Immature natural killer cell (primary cell): ENCODE results near the gene F10. TPM values are rescaled to one million over a fixed set of nuclear protein-coding genes. Genes with fewer than 3 reads are reported as not detected.

ENCODE experiments used
- DNase-seq, 3 donors: peaks; one replicate each; pipeline ENCODE4 v3.0.0; 2022; ENCODE audit warnings: mixed read lengths in 1 of 3
- H3K27ac Mint-ChIP-seq, 6 donors: one replicate each; pipeline ENCODE4 v1.8.0; 2020; ENCODE audit warnings: mixed read lengths in 6 of 6, mild to moderate bottlenecking in 5 of 6, inconsistent platforms in 4 of 6, moderate library complexity in 3 of 6
- H3K27me3 Mint-ChIP-seq, 3 donors: one replicate each; pipeline ENCODE4 v1.8.0; 2020 to 2021; ENCODE audit warnings: low read depth in 3 of 3, mild to moderate bottlenecking in 3 of 3, mixed read lengths in 3 of 3, moderate library complexity in 3 of 3, inconsistent platforms in 1 of 3
- H3K36me3 Mint-ChIP-seq, 3 donors: one replicate each; pipeline ENCODE4 v1.8.0; 2020; ENCODE audit warnings: mixed read lengths in 3 of 3, inconsistent platforms in 2 of 3, mild to moderate bottlenecking in 2 of 3
- H3K4me1 Mint-ChIP-seq, 2 donors: one replicate each; pipeline ENCODE4 v1.8.0; 2020; ENCODE audit warnings: inconsistent platforms in 2 of 2, mild to moderate bottlenecking in 2 of 2, mixed read lengths in 2 of 2, moderate library complexity in 1 of 2
- H3K4me3 Mint-ChIP-seq, 5 donors: one replicate each; pipeline ENCODE4 v1.8.0; 2020; ENCODE audit warnings: mild to moderate bottlenecking in 5 of 5, mixed read lengths in 5 of 5, inconsistent platforms in 3 of 5, moderate library complexity in 3 of 5
- H3K9me3 Mint-ChIP-seq, 6 donors: one replicate each; pipeline ENCODE4 v1.8.0; 2020; ENCODE audit warnings: mild to moderate bottlenecking in 6 of 6, mixed read lengths in 6 of 6, inconsistent platforms in 4 of 6, moderate library complexity in 3 of 6
- polyA plus RNA-seq, 3 donors: library from polyadenylated mRNA; unstranded; fragments of 300-500 nt; fragmentation: Illumina TruSeq; gene quantifications; one replicate each; pipeline ENCODE4 v1.2.3, GENCODE V29; 2021

The F10 gene
- polyA plus RNA-seq, 3 donors from 2014 or later: not detected

GRCh38 chr13:113090806-113091205 lies 31.8 kb upstream of the F10 start:
- DNase-seq: no peak
- H3K27me3 Mint-ChIP-seq: peaks cover 0 to 8% (median 0%) of the 10 kb centered on the region in 3 donors
- no peak overlapping the region for H3K4me3 Mint-ChIP-seq
- H3K36me3 Mint-ChIP-seq: no peaks in the 10 kb centered on the region
- H3K9me3 Mint-ChIP-seq: no peaks in the 10 kb centered on the region
- no peaks in the 10 kb centered on the region for H3K4me1 Mint-ChIP-seq
- H3K27ac Mint-ChIP-seq: peak overlapping the region in 1 of 6 donors; percentile 62

DNA sequence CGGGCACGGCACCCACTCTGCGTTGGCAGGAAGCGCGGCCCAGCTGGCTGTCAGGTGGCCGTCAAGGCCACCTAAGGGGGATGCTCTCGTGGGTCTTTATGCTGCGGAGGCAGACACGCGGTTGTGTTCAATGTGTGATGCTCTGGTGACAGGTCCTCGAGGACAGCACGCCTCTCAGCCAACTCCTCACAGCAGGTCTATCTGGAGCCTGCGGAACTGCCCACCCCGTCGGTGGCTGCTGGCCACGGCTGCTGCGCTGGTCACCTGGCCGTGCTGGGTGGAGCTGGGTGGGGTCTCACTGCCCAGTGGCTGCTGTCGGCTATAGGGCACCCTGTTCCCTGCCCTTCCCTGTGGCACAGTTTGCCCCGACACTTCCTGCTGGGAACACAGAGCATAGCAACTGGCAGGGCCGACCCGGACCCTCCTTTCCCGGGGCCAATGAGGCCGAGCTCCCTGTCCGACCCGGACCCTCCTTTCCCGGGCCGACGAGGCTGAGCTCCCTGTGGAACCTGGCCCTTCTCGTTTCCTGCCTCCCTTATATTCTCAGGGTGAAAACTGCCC lies 31.3 kb upstream of the F10 start:
- Mint-ChIP-seq H3K4me1 (no peaks in the 10 kb centered on the region), H3K36me3 (no peaks in the 10 kb centered on the region), H3K9me3 (no peaks in the 10 kb centered on the region), H3K27me3 (peaks cover 0 to 8% (median 0%) of the 10 kb centered on the region in 3 donors), H3K27ac (peak overlapping the region in 1 of 6 donors; percentile 62), H3K4me3 (no peak overlapping the region)
- DNase-seq: no peak

- H3K9me3 Mint-ChIP-seq: no peaks in the 10 kb centered on the region
- H3K27me3 Mint-ChIP-seq: peaks cover 0 to 5% (median 0%) of the 10 kb centered on the region in 3 donors
- H3K36me3 Mint-ChIP-seq: no peaks in the 10 kb centered on the region
- H3K4me1 Mint-ChIP-seq: no peaks in the 10 kb centered on the region
- H3K27ac Mint-ChIP-seq: no peak overlapping the region
- DNase-seq: no peak
- no peak overlapping the region for H3K4me3 Mint-ChIP-seq
These were observed 30.5 kb upstream of the F10 start for GRCh38 chr13:113091891-113092775.

DNA sequence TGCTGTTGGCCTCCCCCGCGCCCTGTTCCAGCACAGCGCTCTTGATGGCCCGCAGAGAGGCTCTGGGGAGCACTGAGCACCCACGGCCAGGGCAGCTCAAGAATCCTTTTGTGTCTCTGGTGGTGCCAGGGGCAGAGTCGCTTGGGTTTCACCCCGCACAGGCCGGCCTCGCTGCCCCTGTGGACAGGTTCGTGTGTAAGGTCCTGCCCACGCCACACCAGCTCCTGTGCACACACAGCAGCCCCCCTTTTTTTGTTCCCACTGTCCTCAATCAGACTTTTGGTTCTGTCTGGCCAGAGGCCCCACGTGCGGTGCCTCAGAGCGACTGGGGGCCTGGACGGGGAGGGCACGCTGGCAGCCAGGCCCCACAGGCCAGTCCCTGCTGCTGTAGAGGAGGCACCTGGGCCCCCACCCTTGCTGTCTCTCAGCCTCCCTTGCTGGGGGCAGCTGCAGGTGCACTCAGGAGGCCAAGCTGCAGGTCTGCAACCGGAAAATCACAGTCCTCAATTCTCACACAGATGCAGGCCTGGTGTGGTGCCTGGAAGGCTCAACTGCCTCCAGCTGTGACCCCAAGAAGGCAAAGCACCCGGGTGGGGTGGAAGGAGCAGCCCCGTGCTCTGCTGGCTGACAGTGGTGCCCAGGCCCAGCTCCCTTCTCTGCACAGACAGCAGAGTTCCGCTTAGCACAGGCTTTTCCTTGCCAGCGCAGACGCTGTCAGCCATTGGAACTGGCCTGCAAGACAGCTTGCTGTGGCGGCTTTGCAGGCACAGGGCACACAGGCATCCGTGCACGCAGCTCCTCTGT lies 29.6 kb upstream of the F10 start:
- DNase-seq: no peak
- Mint-ChIP-seq H3K9me3 (no peaks in the 10 kb centered on the region), H3K27me3 (peaks cover 0 to 6% (median 2%) of the 10 kb centered on the region in 3 donors), H3K4me1 (no peaks in the 10 kb centered on the region), H3K4me3 (no peak overlapping the region), H3K36me3 (no peaks in the 10 kb centered on the region), H3K27ac (no peak overlapping the region)

- no peak overlapping the region for H3K4me3 Mint-ChIP-seq
- H3K9me3 Mint-ChIP-seq: no peaks in the 10 kb centered on the region
- peak overlapping the region in 1 of 6 donors; percentile 55 for H3K27ac Mint-ChIP-seq
- H3K27me3 Mint-ChIP-seq: peaks cover 0 to 7% (median 2%) of the 10 kb centered on the region in 3 donors
- DNase-seq: no peak
- H3K4me1 Mint-ChIP-seq: no peaks in the 10 kb centered on the region
- H3K36me3 Mint-ChIP-seq: no peaks in the 10 kb centered on the region
These were observed 28.8 kb upstream of the F10 start for GRCh38 chr13:113093580-113094409.

GRCh38 chr13:113094410-113094800 lies 28.2 kb upstream of the F10 start:
- H3K9me3 Mint-ChIP-seq: no peaks in the 10 kb centered on the region
- H3K36me3 Mint-ChIP-seq: no peaks in the 10 kb centered on the region
- H3K4me1 Mint-ChIP-seq: no peaks in the 10 kb centered on the region
- peaks cover 0 to 7% (median 2%) of the 10 kb centered on the region in 3 donors for H3K27me3 Mint-ChIP-seq
- H3K4me3 Mint-ChIP-seq: no peak overlapping the region
- DNase-seq: no peak
- H3K27ac Mint-ChIP-seq: no peak overlapping the region

DNA sequence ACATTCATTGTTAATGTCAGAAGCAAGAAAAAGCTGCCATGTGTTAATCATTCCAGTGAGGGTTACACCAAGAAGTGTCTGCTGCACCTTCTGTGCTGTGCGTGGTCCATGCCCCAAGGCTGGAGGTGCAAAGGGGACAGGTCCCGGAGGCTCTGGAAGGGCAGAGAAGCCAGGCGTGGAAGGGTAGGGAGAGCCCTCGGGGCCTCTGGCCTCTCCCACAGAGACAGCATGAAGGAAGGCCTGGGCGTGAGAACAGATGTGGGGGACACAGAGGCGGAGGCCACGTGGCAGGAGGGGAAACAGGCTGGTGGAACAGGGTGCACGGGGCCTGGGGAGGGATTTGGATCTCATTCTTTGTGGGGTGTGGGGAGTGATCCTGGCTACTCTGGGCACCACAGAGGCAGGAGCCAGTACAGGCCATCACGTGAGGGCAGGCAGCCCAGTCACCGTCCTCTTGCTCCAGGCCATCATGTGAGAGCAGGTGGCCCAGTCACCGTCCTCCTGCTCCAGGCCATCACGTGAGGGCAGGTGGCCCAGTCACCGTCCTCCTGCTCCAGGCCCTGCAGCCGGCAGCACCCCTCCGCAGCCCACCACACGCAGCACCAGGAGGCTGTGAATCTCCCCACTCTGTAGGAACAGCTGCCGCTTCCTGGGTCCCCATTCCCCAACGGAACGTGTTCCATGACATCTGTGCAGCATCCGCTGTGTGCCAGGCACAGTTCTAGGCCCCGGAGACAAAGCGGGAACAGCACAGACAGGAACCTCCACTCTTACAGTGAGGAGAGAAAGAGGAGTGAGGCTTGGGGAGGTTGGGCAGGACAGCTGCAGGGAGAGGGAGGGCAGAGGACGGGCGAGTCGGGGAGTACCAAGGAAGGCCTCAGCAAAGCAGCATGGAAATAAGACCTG lies 27.2 kb upstream of the F10 start:
- H3K36me3 Mint-ChIP-seq: no peaks in the 10 kb centered on the region
- H3K4me1 Mint-ChIP-seq: no peaks in the 10 kb centered on the region
- DNase-seq: no peak
- peaks cover 0 to 7% (median 2%) of the 10 kb centered on the region in 3 donors for H3K27me3 Mint-ChIP-seq
- no peak overlapping the region for H3K27ac Mint-ChIP-seq
- H3K9me3 Mint-ChIP-seq: no peaks in the 10 kb centered on the region
- no peak overlapping the region for H3K4me3 Mint-ChIP-seq

DNA sequence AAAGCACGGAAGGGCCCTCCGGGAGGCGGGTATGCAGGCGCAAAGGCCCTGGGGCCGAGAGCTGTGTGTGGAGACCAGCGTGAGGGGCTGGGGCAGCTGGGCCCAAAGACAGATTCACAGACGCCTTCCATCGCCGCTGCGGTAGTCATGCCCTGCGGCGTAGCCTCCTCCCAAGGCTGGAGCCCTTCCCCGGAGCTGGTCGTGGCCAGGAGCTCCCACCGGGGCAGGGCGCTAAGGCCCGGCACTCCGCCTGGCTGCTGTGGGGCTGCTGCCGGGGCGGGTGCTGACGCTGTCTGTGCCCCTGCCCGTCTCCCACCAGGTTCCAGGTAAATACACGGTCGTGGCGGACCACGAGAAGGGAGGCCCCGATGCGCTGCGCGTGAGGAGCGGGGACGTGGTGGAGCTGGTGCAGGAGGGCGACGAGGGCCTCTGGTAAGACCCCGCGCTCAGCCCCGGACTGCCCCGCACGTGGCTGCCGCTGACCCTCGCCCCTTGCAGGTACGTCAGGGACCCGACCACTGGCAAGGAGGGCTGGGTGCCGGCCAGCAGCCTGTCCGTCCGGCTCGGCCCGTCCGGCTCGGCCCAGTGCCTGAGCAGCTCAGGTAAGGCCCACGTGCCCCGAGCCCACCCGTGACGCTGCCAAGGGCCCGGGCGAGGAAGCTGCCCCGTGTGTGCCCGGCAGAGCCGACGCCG lies 26.4 kb upstream of the F10 start:
- Mint-ChIP-seq H3K27me3 (peaks cover 0 to 7% (median 2%) of the 10 kb centered on the region in 3 donors), H3K27ac (no peak overlapping the region), H3K9me3 (no peaks in the 10 kb centered on the region), H3K4me1 (no peaks in the 10 kb centered on the region), H3K4me3 (no peak overlapping the region), H3K36me3 (no peaks in the 10 kb centered on the region)
- DNase-seq: no peak

DNA sequence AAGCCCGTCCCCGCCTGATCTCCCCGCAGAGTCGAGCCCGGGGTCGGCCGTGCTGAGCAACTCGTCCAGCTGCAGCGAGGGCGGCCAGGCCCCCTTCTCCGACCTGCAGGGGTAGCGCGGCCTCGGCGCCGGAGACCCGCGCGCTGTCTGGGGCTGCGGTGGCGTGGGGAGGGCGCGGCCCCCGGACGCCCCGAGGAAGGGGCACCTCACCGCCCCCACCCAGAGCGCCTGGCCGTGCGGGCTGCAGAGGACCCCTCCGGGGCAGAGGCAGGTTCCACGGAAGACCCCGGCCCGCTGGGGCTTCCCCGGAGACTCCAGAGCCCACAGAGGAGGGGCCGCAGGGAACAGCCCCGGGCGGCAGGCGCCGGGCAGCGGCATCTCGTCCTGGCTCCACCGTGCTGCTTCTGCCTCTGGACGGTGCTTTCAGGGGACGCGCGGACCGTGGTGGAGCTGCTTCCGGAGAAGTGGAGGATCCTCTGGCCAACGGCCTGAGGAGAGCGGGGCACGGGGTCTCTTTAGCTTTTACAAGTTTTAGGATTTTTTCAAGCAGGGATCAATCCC lies 25.8 kb upstream of the F10 start:
- Mint-ChIP-seq H3K36me3 (no peaks in the 10 kb centered on the region), H3K9me3 (no peaks in the 10 kb centered on the region), H3K27ac (no peak overlapping the region), H3K27me3 (peaks cover 0 to 7% (median 2%) of the 10 kb centered on the region in 3 donors), H3K4me3 (no peak overlapping the region), H3K4me1 (no peaks in the 10 kb centered on the region)
- no peak for DNase-seq

- H3K9me3 Mint-ChIP-seq: no peaks in the 10 kb centered on the region
- H3K27ac Mint-ChIP-seq: no peak overlapping the region
- H3K4me1 Mint-ChIP-seq: no peaks in the 10 kb centered on the region
- peaks cover 0 to 7% (median 2%) of the 10 kb centered on the region in 3 donors for H3K27me3 Mint-ChIP-seq
- H3K4me3 Mint-ChIP-seq: no peak overlapping the region
- no peaks in the 10 kb centered on the region for H3K36me3 Mint-ChIP-seq
- DNase-seq: no peak
These were observed 24.9 kb upstream of the F10 start for GRCh38 chr13:113097651-113098050.

DNA sequence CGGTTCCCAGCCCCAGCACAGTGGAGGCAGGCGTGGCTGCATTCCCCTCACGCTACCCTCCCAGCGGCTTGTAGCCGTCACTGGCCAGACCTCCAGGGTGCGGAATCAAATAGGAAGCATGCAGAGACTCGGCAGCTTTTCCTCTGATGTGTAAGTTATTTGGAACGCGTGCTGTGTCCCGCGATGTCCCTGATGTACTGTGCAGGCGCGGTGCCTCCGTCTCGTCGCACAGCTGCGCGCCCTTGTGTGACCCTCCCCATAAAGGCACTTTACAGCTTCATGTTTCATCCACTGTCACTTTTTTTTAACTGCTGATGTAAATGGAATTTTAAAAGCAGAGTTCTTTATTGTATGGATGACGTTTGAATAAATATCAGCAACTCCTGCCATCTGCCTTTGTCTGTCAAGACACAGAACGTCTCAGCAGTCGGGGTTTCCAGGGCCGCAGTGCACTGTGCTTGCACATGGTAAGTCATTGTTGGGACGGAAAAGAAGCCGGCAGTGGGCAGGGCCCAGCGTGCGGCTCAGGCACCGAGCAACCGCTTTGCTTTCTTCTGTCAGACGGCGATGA lies 24.4 kb upstream of the F10 start:
- no peak overlapping the region for H3K27ac Mint-ChIP-seq
- no peaks in the 10 kb centered on the region for H3K4me1 Mint-ChIP-seq
- no peak for DNase-seq
- no peaks in the 10 kb centered on the region for H3K9me3 Mint-ChIP-seq
- no peaks in the 10 kb centered on the region for H3K36me3 Mint-ChIP-seq
- H3K4me3 Mint-ChIP-seq: no peak overlapping the region
- H3K27me3 Mint-ChIP-seq: peaks cover 0 to 7% (median 2%) of the 10 kb centered on the region in 3 donors

DNA sequence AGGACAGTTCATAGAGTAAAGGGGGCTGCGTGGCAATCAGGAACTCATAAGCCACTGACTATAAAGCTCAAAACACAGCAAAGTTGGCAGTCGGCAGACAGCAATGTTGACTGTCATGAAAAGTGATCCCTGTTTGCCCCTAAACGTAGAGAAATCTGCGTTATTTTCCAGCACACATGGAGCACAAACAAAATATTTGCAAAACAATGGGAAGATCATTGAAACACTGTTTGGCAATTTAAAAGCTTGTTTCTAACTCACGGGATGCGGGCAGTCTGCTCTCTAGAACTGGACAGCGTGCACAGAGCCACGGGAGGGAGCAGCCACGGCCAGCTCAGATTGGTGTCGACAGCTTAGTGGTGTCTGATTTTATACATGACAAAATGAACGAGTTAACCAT lies 23.5 kb upstream of the F10 start:
- H3K4me3 Mint-ChIP-seq: no peak overlapping the region
- peaks cover 0 to 7% (median 2%) of the 10 kb centered on the region in 3 donors for H3K27me3 Mint-ChIP-seq
- H3K9me3 Mint-ChIP-seq: no peaks in the 10 kb centered on the region
- DNase-seq: no peak
- H3K4me1 Mint-ChIP-seq: no peaks in the 10 kb centered on the region
- H3K27ac Mint-ChIP-seq: no peak overlapping the region
- H3K36me3 Mint-ChIP-seq: no peaks in the 10 kb centered on the region
